ENCODE results near the gene UHRF1. TPM values are rescaled to one million over a fixed set of nuclear protein-coding genes. Genes with fewer than 3 reads are reported as not detected.

Gene UHRF1
- total and polyA plus RNA-seq, 2 of the 13 experiments (the other 11 are each of a cell fraction or from before 2014, with no cell fraction given), result 6.8 to 78.4 TPM

DNA sequence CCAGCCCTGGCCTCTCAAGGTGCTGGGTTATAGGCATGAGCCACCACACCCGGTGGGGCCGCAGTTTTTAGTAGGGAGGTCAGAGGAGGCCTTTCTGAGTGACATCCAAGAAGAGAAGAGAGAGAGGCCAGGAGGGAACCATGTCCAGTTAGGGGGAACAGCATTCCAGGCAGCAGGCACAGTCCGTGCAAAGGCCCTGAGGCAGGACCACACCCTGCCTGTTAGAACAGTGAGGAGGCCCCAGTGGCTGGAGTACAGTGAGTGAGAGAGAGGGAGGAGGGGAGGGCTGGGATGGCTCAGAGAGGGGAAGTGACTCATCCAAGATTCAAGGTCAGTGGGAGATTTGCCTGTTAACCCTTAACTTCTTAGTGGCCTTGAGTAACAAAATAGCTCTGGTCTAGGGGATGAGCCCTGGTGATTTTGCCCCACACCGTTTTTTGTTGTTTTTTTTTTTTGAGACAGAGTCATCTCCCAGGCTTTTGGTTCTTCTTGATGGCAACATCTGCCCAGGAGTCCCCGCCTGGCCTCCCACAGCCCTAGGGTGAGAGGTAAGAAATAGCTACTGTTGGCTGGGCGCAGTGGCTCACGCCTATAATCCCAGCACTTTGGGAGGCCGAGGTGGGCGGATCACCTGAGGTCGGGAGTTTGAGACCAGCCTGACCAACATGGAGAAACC lies 39.1 kb upstream of the UHRF1 start (continued):
- TF ChIP-seq, protein P1, sequence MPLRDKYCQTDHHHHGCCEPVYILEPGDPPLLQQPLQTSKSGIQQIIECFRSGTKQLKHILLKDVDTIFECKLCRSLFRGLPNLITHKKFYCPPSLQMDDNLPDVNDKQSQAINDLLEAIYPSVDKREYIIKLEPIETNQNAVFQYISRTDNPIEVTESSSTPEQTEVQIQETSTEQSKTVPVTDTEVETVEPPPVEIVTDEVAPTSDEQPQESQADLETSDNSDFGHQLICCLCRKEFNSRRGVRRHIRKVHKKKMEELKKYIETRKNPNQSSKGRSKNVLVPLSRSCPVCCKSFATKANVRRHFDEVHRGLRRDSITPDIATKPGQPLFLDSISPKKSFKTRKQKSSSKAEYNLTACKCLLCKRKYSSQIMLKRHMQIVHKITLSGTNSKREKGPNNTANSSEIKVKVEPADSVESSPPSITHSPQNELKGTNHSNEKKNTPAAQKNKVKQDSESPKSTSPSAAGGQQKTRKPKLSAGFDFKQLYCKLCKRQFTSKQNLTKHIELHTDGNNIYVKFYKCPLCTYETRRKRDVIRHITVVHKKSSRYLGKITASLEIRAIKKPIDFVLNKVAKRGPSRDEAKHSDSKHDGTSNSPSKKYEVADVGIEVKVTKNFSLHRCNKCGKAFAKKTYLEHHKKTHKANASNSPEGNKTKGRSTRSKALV (CRISPR knock-in tag; IDR thresholded peaks at IDR 0.05), result 0 out of 2 replicates have a peak, but pooled peaks have one; percentile 25
- TF ChIP-seq NONO (IDR thresholded peaks at IDR 0.05) (no peak), NONO (CRISPR knock-in tag; conservative IDR thresholded peaks at IDR 0.05) (peak; percentile 75), STAT5B (CRISPR knock-in tag; IDR thresholded peaks at IDR 0.05) (no peak), PRPF4 (IDR thresholded peaks at IDR 0.05; ENCODE audit: low read depth, low read length, poor library complexity, severe bottlenecking) (peak; percentile 63), ZBTB8A (CRISPR knock-in tag; IDR thresholded peaks at IDR 0.05; ENCODE audit: borderline replicate concordance, low read depth) (no peak), RNF2 (conservative IDR thresholded peaks at IDR 0.05; ENCODE audit: low read depth) (no peak), ZFP36L2 (CRISPR knock-in tag; IDR thresholded peaks at IDR 0.05) (no peak), RARA (CRISPR knock-in tag; IDR thresholded peaks at IDR 0.05) (peak; percentile 68), FOXA1 (IDR thresholded peaks at IDR 0.05) (no peak), FOXA1 (CRISPR knock-in tag; IDR thresholded peaks at IDR 0.05) (peak; percentile 6; the same call in 1 of the 2 replicates), XBP1 (CRISPR knock-in tag; IDR thresholded peaks at IDR 0.05) (no peak), ZFP90 (CRISPR knock-in tag; IDR thresholded peaks at IDR 0.05; ENCODE audit: borderline replicate concordance) (no peak), ZNF562 (CRISPR knock-in tag; IDR thresholded peaks at IDR 0.05; ENCODE audit: borderline replicate concordance) (no peak), ISL2 (CRISPR knock-in tag; IDR thresholded peaks at IDR 0.05) (peak; percentile 55; the same call in 1 of the 2 replicates), ZNF839 (CRISPR knock-in tag; IDR thresholded peaks at IDR 0.05; ENCODE audit: borderline replicate concordance) (no peak), ZNF124 (CRISPR knock-in tag; IDR thresholded peaks at IDR 0.05) (peak; percentile 29; the same call in 1 of the 2 replicates), U2AF1 (optimal IDR thresholded peaks at IDR 0.05; ENCODE audit: low read depth, low read length) (no peak), ATRX (CRISPR knock-in tag; IDR thresholded peaks at IDR 0.05; ENCODE audit: borderline replicate concordance) (no peak), MBD4 (IDR thresholded peaks at IDR 0.05; ENCODE audit: borderline replicate concordance, low read length) (no peak), ZNF75D (CRISPR knock-in tag; IDR thresholded peaks at IDR 0.05; ENCODE audit: borderline replicate concordance) (no peak)
- TF ChIP-seq, protein P2, sequence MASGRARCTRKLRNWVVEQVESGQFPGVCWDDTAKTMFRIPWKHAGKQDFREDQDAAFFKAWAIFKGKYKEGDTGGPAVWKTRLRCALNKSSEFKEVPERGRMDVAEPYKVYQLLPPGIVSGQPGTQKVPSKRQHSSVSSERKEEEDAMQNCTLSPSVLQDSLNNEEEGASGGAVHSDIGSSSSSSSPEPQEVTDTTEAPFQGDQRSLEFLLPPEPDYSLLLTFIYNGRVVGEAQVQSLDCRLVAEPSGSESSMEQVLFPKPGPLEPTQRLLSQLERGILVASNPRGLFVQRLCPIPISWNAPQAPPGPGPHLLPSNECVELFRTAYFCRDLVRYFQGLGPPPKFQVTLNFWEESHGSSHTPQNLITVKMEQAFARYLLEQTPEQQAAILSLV (CRISPR knock-in tag; IDR thresholded peaks at IDR 0.05; ENCODE audit: borderline replicate concordance), result no peak
- TF ChIP-seq, protein P3, sequence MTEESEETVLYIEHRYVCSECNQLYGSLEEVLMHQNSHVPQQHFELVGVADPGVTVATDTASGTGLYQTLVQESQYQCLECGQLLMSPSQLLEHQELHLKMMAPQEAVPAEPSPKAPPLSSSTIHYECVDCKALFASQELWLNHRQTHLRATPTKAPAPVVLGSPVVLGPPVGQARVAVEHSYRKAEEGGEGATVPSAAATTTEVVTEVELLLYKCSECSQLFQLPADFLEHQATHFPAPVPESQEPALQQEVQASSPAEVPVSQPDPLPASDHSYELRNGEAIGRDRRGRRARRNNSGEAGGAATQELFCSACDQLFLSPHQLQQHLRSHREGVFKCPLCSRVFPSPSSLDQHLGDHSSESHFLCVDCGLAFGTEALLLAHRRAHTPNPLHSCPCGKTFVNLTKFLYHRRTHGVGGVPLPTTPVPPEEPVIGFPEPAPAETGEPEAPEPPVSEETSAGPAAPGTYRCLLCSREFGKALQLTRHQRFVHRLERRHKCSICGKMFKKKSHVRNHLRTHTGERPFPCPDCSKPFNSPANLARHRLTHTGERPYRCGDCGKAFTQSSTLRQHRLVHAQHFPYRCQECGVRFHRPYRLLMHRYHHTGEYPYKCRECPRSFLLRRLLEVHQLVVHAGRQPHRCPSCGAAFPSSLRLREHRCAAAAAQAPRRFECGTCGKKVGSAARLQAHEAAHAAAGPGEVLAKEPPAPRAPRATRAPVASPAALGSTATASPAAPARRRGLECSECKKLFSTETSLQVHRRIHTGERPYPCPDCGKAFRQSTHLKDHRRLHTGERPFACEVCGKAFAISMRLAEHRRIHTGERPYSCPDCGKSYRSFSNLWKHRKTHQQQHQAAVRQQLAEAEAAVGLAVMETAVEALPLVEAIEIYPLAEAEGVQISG (CRISPR knock-in tag; IDR thresholded peaks at IDR 0.05), result peak; percentile 59
- TF ChIP-seq, protein P4, sequence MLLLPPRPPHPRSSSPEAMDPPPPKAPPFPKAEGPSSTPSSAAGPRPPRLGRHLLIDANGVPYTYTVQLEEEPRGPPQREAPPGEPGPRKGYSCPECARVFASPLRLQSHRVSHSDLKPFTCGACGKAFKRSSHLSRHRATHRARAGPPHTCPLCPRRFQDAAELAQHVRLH (CRISPR knock-in tag; IDR thresholded peaks at IDR 0.05; ENCODE audit: borderline replicate concordance, low read depth), result peak; percentile 97
